Effector memory CD8-positive, alpha-beta T cell (primary cell): Measurements from ENCODE around the gene PLAC9.
"Not testable (repeated sequence)": the region's sequence is repeated elsewhere in the genome, so short reads cannot be mapped to it uniquely, and the experiment has no call there.

Experiments
- ATAC-seq: fragments of 150-1000 bp; cut with Tn5 transposase; replicated peaks from 2 replicates; pipeline ENCODE4 v1.10.0; 2021; ENCODE audit warnings: mild to moderate bottlenecking, moderate library complexity
- DNase-seq, 3 experiments: peaks; one replicate each; pipeline ENCODE4 v3.0.0; 2021
- H3K27ac Mint-ChIP-seq, 2 donors: one replicate each; pipeline ENCODE4 v1.8.0; 2022; ENCODE audit warnings: mild to moderate bottlenecking in 2 of 2, mixed read lengths in 2 of 2, moderate library complexity in 2 of 2
- H3K27me3 Mint-ChIP-seq, 2 donors: one replicate each; pipeline ENCODE4 v1.8.0; 2022; ENCODE audit warnings: mixed read lengths in 2 of 2
- H3K36me3 Mint-ChIP-seq: one replicate; pipeline ENCODE4 v1.8.0; 2022; ENCODE audit warnings: mild to moderate bottlenecking, moderate library complexity, mixed read lengths; ENCODE audit not compliant: insufficient read depth
- H3K4me1 Mint-ChIP-seq, 2 donors: one replicate each; pipeline ENCODE4 v1.8.0; 2022; ENCODE audit warnings: low read depth in 2 of 2, mixed read lengths in 2 of 2
- H3K4me3 Mint-ChIP-seq, 2 donors: one replicate each; pipeline ENCODE4 v1.8.0; 2022; ENCODE audit warnings: mild to moderate bottlenecking in 2 of 2, mixed read lengths in 2 of 2, moderate library complexity in 2 of 2
- H3K9me3 Mint-ChIP-seq, 2 donors: one replicate each; pipeline ENCODE4 v1.8.0; 2022; ENCODE audit warnings: mixed read lengths in 2 of 2

PLAC9 gene

GRCh38 chr10:80122746-80123145 lies 9.8 kb upstream of the PLAC9 start:
- ATAC-seq: no peak
- no peaks in the 10 kb centered on the region for H3K4me1 Mint-ChIP-seq
- H3K27ac Mint-ChIP-seq: no peak overlapping the region
- no peaks in the 10 kb centered on the region for H3K9me3 Mint-ChIP-seq
- no peak for DNase-seq
- no peaks in the 10 kb centered on the region for H3K36me3 Mint-ChIP-seq
- no peak overlapping the region for H3K4me3 Mint-ChIP-seq
- H3K27me3 Mint-ChIP-seq: peaks cover 14 to 41% of the 10 kb centered on the region in 2 donors

- Mint-ChIP-seq H3K9me3 (no peaks in the 10 kb centered on the region), H3K36me3 (peaks cover 3% of the 10 kb centered on the region), H3K27ac (no peak overlapping the region), H3K27me3 (peaks cover 36 to 44% of the 10 kb centered on the region in 2 donors), H3K4me3 (no peak overlapping the region), H3K4me1 (no peaks in the 10 kb centered on the region)
- DNase-seq: no peak
- ATAC-seq: no peak
Measured at GRCh38 chr10:80126876-80127275, 5.7 kb upstream of the PLAC9 start.

- Mint-ChIP-seq H3K4me1 (peaks cover 3 to 4% of the 10 kb centered on the region in 2 donors), H3K27ac (no peak overlapping the region), H3K9me3 (no peaks in the 10 kb centered on the region), H3K36me3 (peaks cover 3% of the 10 kb centered on the region), H3K27me3 (peaks cover 43 to 67% of the 10 kb centered on the region in 2 donors), H3K4me3 (no peak overlapping the region)
- no peak for DNase-seq
- ATAC-seq: no peak
Measured at GRCh38 chr10:80131499-80131901, 1.0 kb upstream of the PLAC9 start.

DNA sequence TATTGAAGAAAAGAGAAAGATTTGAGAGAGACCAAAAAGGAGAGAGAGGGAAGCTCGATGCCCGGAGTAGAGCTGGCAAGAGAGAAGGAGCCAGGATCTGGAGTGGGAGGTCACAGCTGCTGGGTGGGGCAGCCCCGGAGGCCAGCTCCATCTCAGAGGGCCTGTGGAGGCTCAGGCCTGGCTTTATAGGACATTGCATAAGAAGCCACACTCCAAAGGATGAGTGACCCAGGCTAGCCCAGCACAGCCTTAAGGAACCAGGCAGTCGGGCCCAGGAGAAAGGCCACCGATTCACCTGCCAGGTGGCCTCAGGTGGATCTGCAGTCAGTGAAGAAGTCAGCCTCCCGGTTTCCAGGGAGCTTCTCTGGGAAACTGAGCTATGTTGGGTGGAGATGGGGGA lies 676 bp downstream of the PLAC9 start:
- no peak for ATAC-seq
- Mint-ChIP-seq H3K36me3 (peaks cover 3% of the 10 kb centered on the region), H3K27ac (peak overlapping the region in 1 of 2 donors; percentile 22)

DNA sequence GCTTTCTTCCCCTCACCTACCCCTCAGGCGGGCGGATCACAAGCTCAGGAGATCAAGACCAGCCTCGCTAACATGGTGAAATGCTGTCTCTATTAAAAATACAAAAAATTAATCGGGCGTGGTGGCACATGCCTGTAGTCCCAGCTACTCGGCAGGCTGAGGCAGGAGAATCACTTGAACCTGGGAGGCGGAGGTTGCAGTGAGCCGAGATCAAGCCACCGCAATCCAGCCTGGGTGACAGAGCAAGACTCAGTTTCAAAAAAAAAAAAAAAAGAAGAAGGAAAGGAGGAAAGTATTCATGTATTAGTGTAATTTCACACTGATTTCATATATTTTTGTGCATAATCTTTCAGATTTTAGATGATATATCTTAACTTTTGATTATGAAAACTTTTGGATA lies 1.2 kb downstream of the PLAC9 start:
- ATAC-seq, H3K27ac Mint-ChIP-seq, H3K9me3 Mint-ChIP-seq, DNase-seq, H3K4me1 Mint-ChIP-seq, H3K36me3 Mint-ChIP-seq, H3K4me3 Mint-ChIP-seq: not testable (repeated sequence)
- H3K27me3 Mint-ChIP-seq: peaks cover 42 to 78% of the 10 kb centered on the region in 2 donors

More for the DNA sequence above, 676 bp downstream of the PLAC9 start:
- peaks cover 41 to 73% of the 10 kb centered on the region in 2 donors for H3K27me3 Mint-ChIP-seq
- peaks cover 3 to 4% of the 10 kb centered on the region in 2 donors for H3K4me1 Mint-ChIP-seq
- H3K4me3 Mint-ChIP-seq: peak overlapping the region in 1 of 2 donors; percentile 2
- DNase-seq: no peak
- H3K9me3 Mint-ChIP-seq: no peaks in the 10 kb centered on the region

DNA sequence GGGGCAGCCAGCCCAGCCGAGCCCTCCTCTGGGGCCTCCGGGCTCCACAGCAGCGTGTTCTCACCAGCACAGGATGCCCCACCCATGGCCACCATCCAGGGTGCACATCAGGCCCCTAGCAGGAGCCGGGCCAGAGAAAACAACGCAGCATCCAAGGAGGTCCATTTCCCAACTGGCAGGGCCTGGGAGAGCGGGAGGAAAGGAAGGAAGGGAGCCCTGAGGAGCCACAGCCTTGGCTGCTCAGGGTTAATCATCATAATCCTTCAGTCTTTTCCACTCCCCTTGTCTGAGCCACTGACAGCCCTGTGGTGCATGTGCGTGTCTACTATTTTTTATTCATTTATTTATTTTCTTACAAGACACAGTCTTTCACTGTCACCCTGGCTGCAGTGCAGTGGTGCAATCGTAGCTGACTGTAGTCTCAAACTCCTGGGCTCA lies 3.6 kb downstream of the PLAC9 start:
- Mint-ChIP-seq H3K27ac (no peak overlapping the region), H3K27me3 (peaks cover 36 to 94% of the 10 kb centered on the region in 2 donors), H3K4me1 (peaks cover 3 to 4% of the 10 kb centered on the region in 2 donors), H3K4me3 (no peak overlapping the region), H3K36me3 (peaks cover 11% of the 10 kb centered on the region), H3K9me3 (no peaks in the 10 kb centered on the region)
- no peak for ATAC-seq
- no peak for DNase-seq

DNA sequence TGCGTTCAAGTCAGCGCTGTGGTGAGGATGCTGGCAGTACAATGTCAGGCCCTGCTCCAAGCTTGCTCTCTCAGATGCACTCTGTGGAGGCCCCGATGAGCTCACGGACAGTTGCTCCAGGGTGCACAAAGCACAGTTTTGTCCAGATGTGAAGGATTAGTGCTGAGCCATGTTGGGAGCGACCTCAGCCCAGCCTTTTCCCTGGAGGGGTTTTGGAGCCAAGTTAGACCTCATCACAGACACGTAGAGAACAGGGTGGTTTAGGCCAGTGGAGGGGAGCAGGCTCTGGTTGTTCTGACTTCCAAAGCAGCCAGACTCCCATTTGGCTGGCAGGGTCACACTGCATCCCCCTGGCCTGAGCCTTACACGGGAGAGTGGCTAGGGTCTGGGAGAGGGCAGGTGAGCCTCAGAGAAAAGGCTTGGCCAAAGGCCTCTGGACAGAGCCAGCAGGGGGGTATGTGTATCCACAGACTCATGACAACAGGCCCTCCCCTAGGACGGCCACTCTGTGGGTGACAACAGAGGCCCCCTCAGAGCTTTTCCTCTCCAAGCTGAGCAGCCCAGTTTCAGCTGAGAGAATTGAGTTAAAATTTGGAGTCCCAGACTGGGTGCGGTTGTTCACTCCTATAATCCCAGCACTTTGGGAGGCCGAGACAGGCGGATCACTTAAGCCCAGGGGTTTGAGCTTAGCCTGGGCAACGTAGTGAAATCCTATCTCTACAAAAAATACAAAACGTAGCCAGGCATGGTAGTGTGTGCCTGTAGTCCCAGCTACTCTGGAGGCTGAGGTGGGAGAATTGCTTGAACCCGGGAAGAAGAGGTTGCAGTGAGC lies 4.7 kb downstream of the PLAC9 start:
- Mint-ChIP-seq H3K4me1 (peaks cover 3 to 4% of the 10 kb centered on the region in 2 donors), H3K4me3 (no peak overlapping the region), H3K27ac (no peak overlapping the region), H3K27me3 (peaks cover 27 to 93% of the 10 kb centered on the region in 2 donors), H3K9me3 (no peaks in the 10 kb centered on the region), H3K36me3 (peaks cover 14% of the 10 kb centered on the region)
- DNase-seq: no peak
- no peak for ATAC-seq

GRCh38 chr10:80137920-80138319 lies 5.4 kb downstream of the PLAC9 start:
- Mint-ChIP-seq H3K4me1 (peaks cover 1 to 2% of the 10 kb centered on the region in 2 donors), H3K27ac (no peak overlapping the region), H3K9me3 (no peaks in the 10 kb centered on the region), H3K4me3 (no peak overlapping the region), H3K36me3 (peaks cover 14% of the 10 kb centered on the region), H3K27me3 (peaks cover 23 to 86% of the 10 kb centered on the region in 2 donors)
- no peak for ATAC-seq
- DNase-seq: no peak

GRCh38 chr10:80139265-80139664 lies 6.7 kb downstream of the PLAC9 start:
- no peaks in the 10 kb centered on the region for H3K9me3 Mint-ChIP-seq
- H3K27me3 Mint-ChIP-seq: peaks cover 15 to 72% of the 10 kb centered on the region in 2 donors
- ATAC-seq (no peak), DNase-seq (no peak)
- no peak overlapping the region for H3K27ac Mint-ChIP-seq
- no peak overlapping the region for H3K4me3 Mint-ChIP-seq
- peaks cover 18% of the 10 kb centered on the region for H3K36me3 Mint-ChIP-seq
- peaks cover 6 to 7% of the 10 kb centered on the region in 2 donors for H3K4me1 Mint-ChIP-seq

GRCh38 chr10:80140251-80140650 lies 7.7 kb downstream of the PLAC9 start:
- H3K27me3 Mint-ChIP-seq: peaks cover 15 to 64% of the 10 kb centered on the region in 2 donors
- H3K9me3 Mint-ChIP-seq: no peaks in the 10 kb centered on the region
- H3K36me3 Mint-ChIP-seq: peaks cover 25% of the 10 kb centered on the region
- no peak for DNase-seq
- H3K4me3 Mint-ChIP-seq: no peak overlapping the region
- H3K27ac Mint-ChIP-seq: no peak overlapping the region
- peaks cover 13 to 15% of the 10 kb centered on the region in 2 donors for H3K4me1 Mint-ChIP-seq
- ATAC-seq: no peak

DNA sequence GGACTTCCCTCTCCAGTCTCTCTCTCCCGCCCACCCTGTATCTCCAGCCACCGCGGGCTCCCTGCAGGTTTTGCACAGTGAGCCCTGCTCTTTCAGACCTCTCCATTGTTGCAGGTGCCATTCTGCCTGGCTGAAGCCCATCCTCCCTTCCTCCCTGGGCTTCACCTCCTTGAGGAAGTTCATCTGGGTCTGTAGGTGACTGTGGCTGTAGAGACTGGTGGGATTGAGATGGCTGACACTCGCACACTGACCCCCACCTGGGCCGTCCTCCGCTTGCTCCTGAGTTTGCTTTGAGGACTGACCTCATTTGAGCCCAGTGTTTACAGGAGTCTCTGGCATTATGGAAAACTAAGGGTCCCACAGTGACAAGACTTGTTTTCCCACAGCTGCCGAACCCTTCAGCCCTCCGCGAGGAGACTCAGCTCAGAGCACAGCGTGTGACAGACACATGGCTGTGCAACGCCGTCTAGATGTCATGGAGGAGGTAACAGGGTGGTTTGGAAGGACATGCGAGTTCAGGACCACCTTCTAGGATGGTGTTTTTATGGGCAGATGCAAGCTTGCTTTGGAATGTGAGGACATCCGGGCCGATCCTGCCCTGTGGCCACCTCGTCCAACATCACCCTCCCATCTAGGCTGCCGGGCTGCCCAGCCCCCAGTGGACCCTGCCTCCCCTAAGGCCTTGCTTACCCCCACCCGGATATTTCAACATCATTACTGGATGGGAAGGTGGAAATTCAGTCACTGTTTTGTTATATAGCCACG lies 9.3 kb downstream of the PLAC9 start:
- Mint-ChIP-seq H3K27me3 (peaks cover 15 to 52% of the 10 kb centered on the region in 2 donors), H3K27ac (peak overlapping the region in 1 of 2 donors; percentile 44), H3K9me3 (no peaks in the 10 kb centered on the region), H3K4me1 (peaks cover 15% of the 10 kb centered on the region in 2 donors), H3K36me3 (peaks cover 30% of the 10 kb centered on the region), H3K4me3 (no peak overlapping the region)
- ATAC-seq (no peak), DNase-seq (no peak)

DNA sequence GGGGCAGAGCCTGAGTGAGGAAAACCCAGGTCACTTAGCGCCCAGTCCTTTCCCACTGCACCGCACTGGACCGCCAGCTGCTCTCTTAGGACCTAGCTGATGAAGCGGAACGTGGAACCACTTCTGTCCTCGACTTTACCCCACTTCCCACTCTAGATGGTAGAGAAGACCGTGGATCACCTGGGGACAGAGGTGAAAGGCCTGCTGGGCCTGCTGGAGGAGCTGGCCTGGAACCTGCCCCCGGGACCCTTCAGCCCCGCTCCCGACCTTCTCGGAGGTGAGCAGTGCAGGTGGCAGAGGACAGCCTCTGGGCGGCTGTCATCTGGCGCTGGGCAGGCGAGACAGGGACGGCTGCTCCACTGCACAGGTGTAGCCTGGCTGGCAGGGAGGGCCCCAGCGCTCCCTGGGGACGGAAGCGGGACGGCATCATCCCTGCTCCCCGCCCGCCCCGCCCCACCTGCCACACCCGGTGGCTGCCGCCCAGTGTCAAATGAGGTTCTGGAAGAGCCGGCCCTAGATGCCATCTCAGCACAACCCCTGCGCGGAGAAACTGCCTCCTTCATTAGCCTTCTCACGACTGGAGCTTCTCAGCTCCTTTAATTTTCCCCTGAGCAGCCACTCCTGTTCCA lies 11.7 kb downstream of the PLAC9 start:
- H3K27me3 Mint-ChIP-seq: peaks cover 9 to 29% of the 10 kb centered on the region in 2 donors
- H3K4me1 Mint-ChIP-seq: peaks cover 15% of the 10 kb centered on the region in 2 donors
- peak; percentile 49 for ATAC-seq
- H3K9me3 Mint-ChIP-seq: no peaks in the 10 kb centered on the region
- peak overlapping the region; percentile 90 to 91 for H3K4me3 Mint-ChIP-seq
- H3K36me3 Mint-ChIP-seq: peaks cover 28% of the 10 kb centered on the region
- peak overlapping the region; percentile 65 to 96 for H3K27ac Mint-ChIP-seq
- DNase-seq: peak in 2 of 3 experiments; percentile 11 to 12

DNA sequence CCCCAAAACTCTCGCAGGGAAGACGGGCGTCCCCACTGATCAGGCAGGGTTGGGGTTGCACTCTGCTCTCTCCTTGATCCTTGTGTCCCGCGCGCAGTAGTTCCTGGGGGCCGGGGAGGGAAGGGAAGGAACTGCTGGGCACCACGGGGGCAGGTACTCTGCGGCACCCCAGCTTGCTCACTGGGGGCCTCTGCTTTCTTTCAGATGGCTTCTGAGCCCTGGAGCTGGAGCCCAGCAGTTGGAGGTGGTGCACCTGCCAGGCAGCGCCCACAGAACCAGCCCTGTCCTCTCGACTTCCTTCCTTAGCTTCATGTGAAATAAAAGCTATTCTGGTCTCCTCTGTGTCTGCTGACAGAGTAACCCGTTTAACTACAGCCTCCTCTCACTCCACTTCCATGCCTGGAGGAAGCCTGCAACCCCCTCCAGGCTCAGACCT lies 12.2 kb downstream of the PLAC9 start:
- ATAC-seq (peak; percentile 62), DNase-seq (peak in 1 of 3 experiments; percentile 15)
- H3K36me3 Mint-ChIP-seq: peaks cover 27% of the 10 kb centered on the region
- H3K9me3 Mint-ChIP-seq: no peaks in the 10 kb centered on the region
- H3K4me1 Mint-ChIP-seq: peaks cover 15% of the 10 kb centered on the region in 2 donors
- peaks cover 9 to 24% of the 10 kb centered on the region in 2 donors for H3K27me3 Mint-ChIP-seq
- H3K4me3 Mint-ChIP-seq: peak overlapping the region; percentile 90 to 91
- peak overlapping the region; percentile 65 to 96 for H3K27ac Mint-ChIP-seq
